ENCODE measurements around the gene POLK. TPM values are rescaled to one million over a fixed set of nuclear protein-coding genes. Genes with fewer than 3 reads are reported as not detected.

Gene POLK
- total RNA-seq, 8 experiments from 2014 or later, result 16.7 to 46.4 (median 29.9) TPM

Other genes starting within 250 kb of the POLK start
- 100 to 1,000 TPM in 5 of 8 experiments, 10 to 100 TPM in 3; 33.1 to 198 (median 105) TPM for gene HMGCR, start 174.7 kb upstream of the POLK start, total RNA-seq
- 10 to 100 TPM; 15.4 to 28.0 (median 22.4) TPM for gene CERT1, start 262 bp upstream of the POLK start, total RNA-seq
- gene ANKDD1B, start 99.6 kb downstream of the POLK start, total RNA-seq, result 1 to 10 TPM in 1 of 8 experiments, under 1 TPM in 5, not detected in 2; 0.08 to 2.6 (median 0.31) TPM
- gene POC5, start 205.5 kb downstream of the POLK start, total RNA-seq, result 10 to 100 TPM in 7 of 8 experiments, 1 to 10 TPM in 1; 7.8 to 26.0 (median 20.5) TPM